Activated naive CD4-positive, alpha-beta T cell treated with anti-CD3 and anti-CD28 coated beads, Interleukin-2, amount 50 U/mL, for 24 hours (primary cell): ENCODE results near the gene FRMPD3.
"Not testable (repeated sequence)": the region's sequence is repeated elsewhere in the genome, so short reads cannot be mapped to it uniquely, and the experiment has no call there.

Experiments
- H3K27ac Mint-ChIP-seq: one replicate; pipeline ENCODE4 v1.8.0; 2021; ENCODE audit warnings: mild to moderate bottlenecking, mixed read lengths
- H3K27me3 Mint-ChIP-seq: one replicate; pipeline ENCODE4 v1.8.0; 2021; ENCODE audit warnings: mixed read lengths
- H3K36me3 Mint-ChIP-seq: one replicate; pipeline ENCODE4 v1.8.0; 2021; ENCODE audit warnings: mixed read lengths
- H3K4me1 Mint-ChIP-seq: one replicate; pipeline ENCODE4 v1.8.0; 2021; ENCODE audit warnings: mixed read lengths
- H3K4me3 Mint-ChIP-seq: one replicate; pipeline ENCODE4 v1.8.0; 2021; ENCODE audit warnings: mild to moderate bottlenecking, mixed read lengths
- H3K9me3 Mint-ChIP-seq: one replicate; pipeline ENCODE4 v1.8.0; 2021; ENCODE audit warnings: mixed read lengths

The FRMPD3 gene

DNA sequence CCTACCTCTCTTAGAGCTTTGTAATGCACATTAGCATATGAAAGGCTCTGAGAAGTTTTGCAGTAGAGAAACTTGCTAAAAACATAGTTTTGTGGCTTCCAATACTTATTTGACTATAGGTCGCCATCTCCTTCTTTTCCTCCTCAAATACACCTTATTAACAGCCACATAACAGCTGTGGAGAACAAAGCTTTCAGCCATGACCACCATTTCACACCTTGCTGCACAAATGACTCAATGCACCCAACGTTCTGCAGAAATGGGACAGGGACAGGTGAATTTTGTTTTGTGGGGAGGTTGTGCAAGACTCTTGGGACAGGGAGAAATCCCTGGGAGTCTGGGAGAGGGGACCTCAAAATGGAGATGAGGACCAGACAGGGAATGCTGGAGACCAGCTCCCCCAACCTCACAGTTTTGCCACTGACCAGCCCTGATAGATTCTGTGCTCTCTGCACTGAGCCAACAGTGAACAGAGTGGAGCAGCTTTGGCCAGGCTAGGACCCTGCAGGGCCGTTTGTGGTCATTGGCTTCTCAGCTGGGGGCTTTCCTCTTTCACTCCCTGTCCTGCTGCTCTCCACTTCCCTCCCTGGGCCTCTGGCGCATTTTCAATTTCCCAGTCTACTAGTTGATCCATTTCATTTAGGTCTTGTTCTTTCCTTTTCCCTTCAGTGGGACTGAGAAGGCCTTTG is 16.6 kb downstream of the FRMPD3 start:
- H3K27ac Mint-ChIP-seq: no peak overlapping the region
- H3K4me3 Mint-ChIP-seq: no peak overlapping the region
- peaks cover 4% of the 10 kb centered on the region for H3K27me3 Mint-ChIP-seq
- H3K4me1 Mint-ChIP-seq: no peaks in the 10 kb centered on the region
- H3K36me3 Mint-ChIP-seq: no peaks in the 10 kb centered on the region
- H3K9me3 Mint-ChIP-seq: no peaks in the 10 kb centered on the region

DNA sequence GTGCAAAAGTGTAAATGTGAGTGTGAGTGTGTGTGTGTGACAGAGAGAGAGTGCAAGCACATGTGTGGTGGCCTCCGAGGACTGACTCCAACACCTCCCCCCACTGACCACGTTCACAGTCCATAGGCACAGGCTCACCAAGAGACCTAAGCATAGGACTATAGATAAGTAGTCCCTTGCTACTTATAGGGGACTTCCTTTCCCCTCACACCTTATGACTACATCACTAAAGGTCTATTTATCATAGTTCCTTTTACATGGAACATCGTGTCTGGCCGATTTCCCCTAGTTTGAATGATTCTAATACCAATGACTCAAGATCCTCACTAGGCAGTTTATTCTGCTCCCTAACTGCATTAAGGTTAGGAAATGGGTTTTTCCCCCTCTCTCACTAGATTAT is 17.8 kb downstream of the FRMPD3 start:
- no peaks in the 10 kb centered on the region for H3K9me3 Mint-ChIP-seq
- no peak overlapping the region for H3K4me3 Mint-ChIP-seq
- no peaks in the 10 kb centered on the region for H3K36me3 Mint-ChIP-seq
- H3K4me1 Mint-ChIP-seq: no peaks in the 10 kb centered on the region
- H3K27me3 Mint-ChIP-seq: peaks cover 1% of the 10 kb centered on the region
- no peak overlapping the region for H3K27ac Mint-ChIP-seq

DNA sequence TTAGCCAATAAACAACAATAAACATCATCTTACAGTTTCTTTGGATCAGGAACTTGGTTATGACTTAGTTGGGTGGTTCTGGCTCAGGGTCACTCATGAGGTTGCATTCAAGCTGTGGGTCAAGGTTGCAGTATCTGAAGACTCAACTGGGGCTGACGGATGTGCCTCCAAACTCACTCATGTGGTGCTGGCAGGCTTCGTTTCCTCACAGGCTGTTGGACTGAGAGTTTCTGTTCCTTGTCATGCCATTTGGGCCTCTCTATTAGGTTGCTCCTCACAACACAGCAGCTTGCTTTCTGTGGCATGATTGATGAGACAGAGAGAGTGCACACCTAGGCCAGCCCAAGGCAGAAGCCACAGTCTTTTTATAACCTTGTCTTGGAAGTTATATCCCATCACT is 20.7 kb downstream of the FRMPD3 start:
- no peaks in the 10 kb centered on the region for H3K36me3 Mint-ChIP-seq
- no peak overlapping the region for H3K27ac Mint-ChIP-seq
- peaks cover 1% of the 10 kb centered on the region for H3K27me3 Mint-ChIP-seq
- H3K4me1 Mint-ChIP-seq: no peaks in the 10 kb centered on the region
- H3K4me3 Mint-ChIP-seq: no peak overlapping the region
- H3K9me3 Mint-ChIP-seq: no peaks in the 10 kb centered on the region

DNA sequence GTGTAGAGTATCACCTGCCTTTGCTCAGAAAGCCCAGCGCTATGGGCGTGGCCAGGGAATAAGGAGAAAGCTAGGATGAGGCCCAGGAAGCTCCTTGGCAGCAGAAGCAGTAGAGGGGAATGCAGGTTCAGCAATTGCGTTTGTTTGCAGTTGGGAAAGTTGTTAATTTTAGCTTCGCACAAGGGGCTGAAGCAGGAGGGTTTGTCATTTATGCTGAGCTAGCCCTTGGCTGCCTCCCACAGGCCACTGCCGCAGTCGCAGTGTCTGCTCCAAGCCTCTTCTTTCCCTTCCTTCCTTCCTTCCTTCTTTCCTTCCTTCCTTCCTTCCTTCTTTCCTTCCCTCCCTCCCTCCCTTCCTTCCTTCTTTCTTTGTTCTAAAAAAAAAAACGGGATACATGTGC is 21.5 kb downstream of the FRMPD3 start:
- Mint-ChIP-seq H3K4me3 (no peak overlapping the region), H3K27me3 (peaks cover 1% of the 10 kb centered on the region), H3K4me1 (no peaks in the 10 kb centered on the region), H3K9me3 (no peaks in the 10 kb centered on the region), H3K27ac (no peak overlapping the region), H3K36me3 (no peaks in the 10 kb centered on the region)

DNA sequence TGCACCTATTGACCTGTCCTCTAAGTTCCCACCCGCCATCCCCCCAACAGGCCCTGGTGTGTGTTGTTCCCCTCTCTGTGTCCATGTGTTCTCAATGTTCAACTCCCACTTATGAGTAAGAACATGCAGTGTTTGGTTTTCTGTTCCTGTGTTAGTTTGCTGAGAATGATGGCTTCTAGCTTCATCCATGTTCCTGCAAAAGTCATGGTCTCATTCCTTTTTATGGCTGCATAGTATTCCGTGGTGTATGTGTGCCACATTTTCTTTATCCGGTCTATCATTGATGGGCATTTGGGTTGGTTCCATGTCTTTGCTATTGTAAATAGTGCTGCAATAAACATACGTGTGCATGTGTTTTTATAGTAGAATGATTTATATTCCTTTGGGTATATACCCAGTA is 22.0 kb downstream of the FRMPD3 start:
- not testable (repeated sequence) for H3K4me1 Mint-ChIP-seq, H3K27ac Mint-ChIP-seq, H3K36me3 Mint-ChIP-seq, H3K9me3 Mint-ChIP-seq, H3K27me3 Mint-ChIP-seq, H3K4me3 Mint-ChIP-seq

DNA sequence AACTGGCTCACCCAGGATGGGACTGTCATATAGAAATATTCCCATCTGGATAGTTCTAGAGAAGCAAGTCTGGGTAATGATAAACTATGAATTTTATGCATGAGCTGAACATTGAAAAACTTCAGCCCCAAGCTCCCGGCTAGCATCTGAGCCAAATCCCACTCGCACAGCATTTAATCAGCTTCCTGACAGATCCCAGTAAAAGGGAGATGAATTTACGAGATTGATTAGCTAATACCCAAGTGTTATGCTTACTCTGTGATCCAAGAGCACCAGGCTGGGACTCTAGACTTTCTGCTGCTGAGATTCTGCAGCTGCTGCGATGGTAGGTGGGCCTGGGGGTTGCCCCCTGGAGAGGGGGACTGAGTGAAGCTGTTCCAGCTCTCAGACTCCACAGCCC is 28.0 kb downstream of the FRMPD3 start:
- Mint-ChIP-seq H3K4me3 (no peak overlapping the region), H3K9me3 (no peaks in the 10 kb centered on the region), H3K27me3 (peaks cover 1% of the 10 kb centered on the region)

DNA sequence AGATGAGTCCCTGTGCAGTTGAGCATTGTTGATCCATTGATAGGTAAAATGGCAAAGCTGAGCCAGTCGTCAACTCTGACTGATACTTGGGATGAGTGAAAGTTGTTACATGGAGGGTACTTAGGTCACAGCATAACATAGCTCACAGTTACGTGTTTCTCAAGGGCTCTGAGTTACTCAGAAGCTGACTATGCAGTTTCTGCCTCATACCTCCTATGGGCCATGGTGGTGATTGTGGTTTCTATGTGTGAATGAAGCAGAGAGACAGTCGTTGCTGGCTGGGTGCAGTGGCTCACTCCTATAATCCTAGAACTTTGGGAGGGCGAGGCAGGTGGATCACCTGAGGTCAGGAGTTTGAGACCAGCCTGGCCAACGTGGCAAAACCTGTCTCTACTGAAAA is 30.8 kb downstream of the FRMPD3 start:
- no peaks in the 10 kb centered on the region for H3K27me3 Mint-ChIP-seq
- H3K9me3 Mint-ChIP-seq: no peaks in the 10 kb centered on the region
- no peaks in the 10 kb centered on the region for H3K36me3 Mint-ChIP-seq
- no peak overlapping the region for H3K27ac Mint-ChIP-seq
- no peak overlapping the region for H3K4me3 Mint-ChIP-seq
- H3K4me1 Mint-ChIP-seq: no peaks in the 10 kb centered on the region

More for the DNA sequence above, 28.0 kb downstream of the FRMPD3 start:
- Mint-ChIP-seq H3K4me1 (no peaks in the 10 kb centered on the region), H3K36me3 (no peaks in the 10 kb centered on the region), H3K27ac (no peak overlapping the region)

DNA sequence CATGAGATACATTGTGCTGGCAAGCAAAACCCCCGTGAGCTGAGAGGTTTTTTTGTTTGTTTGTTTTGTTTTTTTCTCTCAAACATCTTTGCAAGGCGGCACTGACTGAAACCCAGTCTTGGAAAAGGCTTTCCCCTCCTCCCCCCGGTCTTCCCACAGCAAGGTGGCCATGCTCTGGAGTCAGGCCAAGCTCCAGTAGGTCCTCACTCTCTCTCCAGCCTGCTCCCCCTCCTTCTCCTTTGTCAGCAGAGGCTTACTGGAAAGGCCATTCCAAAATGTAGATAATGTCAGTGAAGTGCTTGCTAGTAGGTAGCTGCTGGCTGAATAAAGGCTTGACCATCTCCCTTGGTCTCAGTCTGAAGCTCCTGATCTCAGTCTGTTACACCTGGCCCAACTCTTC is 32.6 kb downstream of the FRMPD3 start:
- no peaks in the 10 kb centered on the region for H3K4me1 Mint-ChIP-seq
- H3K27ac Mint-ChIP-seq: no peak overlapping the region
- H3K9me3 Mint-ChIP-seq: no peaks in the 10 kb centered on the region
- no peaks in the 10 kb centered on the region for H3K27me3 Mint-ChIP-seq
- no peaks in the 10 kb centered on the region for H3K36me3 Mint-ChIP-seq
- no peak overlapping the region for H3K4me3 Mint-ChIP-seq

DNA sequence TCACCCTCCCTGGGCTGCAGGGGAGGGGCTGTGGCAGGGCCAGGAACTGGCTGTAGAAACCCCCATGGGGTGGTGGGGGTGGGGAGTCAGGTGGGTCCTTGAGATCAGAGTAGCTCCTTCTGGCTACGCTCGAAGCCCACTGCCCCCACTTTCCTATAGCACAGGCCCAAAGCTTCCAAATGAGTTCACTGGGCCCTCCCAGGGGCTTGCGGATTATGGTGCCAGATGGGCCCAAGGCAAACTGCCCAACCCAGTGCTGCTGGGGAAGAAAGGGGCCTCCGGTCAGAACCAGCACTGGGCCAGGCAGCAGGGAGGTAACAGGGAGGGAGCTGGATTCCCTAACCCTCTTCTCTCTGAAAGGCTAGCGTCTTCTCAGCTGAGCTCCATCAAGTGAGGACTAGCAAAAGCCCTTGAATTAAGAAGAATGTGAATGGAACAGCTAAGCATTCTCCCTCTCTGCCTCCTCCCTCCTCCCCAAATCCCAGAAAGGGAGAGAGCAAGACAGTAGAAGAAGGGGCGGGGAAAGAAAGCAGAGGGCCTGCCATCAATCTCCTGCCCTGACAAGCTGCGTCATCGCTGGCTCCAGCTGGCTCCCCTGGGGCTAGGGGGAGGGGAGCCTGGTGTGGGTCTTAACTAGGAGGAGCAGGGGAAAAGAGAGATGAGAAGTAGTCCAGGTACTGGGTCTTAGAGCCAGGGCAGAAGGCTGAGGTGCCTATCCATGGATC is 34.7 kb downstream of the FRMPD3 start:
- H3K4me3 Mint-ChIP-seq: no peak overlapping the region
- H3K9me3 Mint-ChIP-seq: no peaks in the 10 kb centered on the region
- H3K36me3 Mint-ChIP-seq: no peaks in the 10 kb centered on the region
- no peaks in the 10 kb centered on the region for H3K4me1 Mint-ChIP-seq
- no peaks in the 10 kb centered on the region for H3K27me3 Mint-ChIP-seq
- no peak overlapping the region for H3K27ac Mint-ChIP-seq

DNA sequence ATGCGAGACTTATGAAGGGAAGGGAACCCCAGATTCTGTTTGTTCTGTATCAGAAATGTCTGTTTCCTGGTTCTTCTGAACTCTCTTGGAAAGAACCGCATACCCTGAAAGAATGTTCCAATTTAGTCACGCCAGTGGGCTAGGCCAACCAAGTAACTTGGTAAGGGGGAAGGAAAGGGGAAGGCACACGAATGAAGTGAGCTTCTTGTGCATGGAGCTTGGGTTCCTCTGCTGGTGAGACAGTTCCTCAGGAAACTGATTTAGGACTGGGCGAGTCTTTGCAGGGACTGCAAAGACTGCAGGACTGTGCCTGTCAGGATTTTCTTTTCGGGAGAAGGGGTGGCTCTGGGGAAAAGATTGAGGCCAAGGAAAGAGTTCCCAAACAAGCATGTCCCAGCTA is 35.6 kb downstream of the FRMPD3 start:
- Mint-ChIP-seq H3K4me3 (no peak overlapping the region), H3K27ac (no peak overlapping the region), H3K4me1 (no peaks in the 10 kb centered on the region), H3K36me3 (no peaks in the 10 kb centered on the region), H3K27me3 (no peaks in the 10 kb centered on the region), H3K9me3 (no peaks in the 10 kb centered on the region)

DNA sequence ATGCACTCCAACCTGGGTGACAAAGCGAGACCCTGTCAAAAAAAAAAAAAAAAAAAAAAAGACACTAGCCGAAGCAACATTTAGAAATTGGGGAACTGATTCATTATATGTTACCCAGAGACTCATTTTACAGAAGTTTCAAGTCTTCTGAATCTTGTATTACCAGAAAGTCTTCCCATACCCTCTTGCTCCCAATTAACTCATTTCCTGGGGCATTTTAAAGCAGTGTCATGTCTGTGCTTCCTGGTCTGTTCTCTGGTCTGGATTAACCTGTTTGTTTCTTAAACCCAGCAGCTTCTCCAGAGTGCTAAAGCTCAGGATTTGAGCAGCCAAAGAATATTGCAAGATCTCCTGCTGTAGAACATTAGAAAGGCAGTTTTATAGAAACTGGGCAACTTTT is 43.7 kb downstream of the FRMPD3 start:
- no peaks in the 10 kb centered on the region for H3K36me3 Mint-ChIP-seq
- no peaks in the 10 kb centered on the region for H3K4me1 Mint-ChIP-seq
- H3K27me3 Mint-ChIP-seq: peaks cover 2% of the 10 kb centered on the region
- H3K9me3 Mint-ChIP-seq: no peaks in the 10 kb centered on the region
- H3K4me3 Mint-ChIP-seq: no peak overlapping the region
- no peak overlapping the region for H3K27ac Mint-ChIP-seq

DNA sequence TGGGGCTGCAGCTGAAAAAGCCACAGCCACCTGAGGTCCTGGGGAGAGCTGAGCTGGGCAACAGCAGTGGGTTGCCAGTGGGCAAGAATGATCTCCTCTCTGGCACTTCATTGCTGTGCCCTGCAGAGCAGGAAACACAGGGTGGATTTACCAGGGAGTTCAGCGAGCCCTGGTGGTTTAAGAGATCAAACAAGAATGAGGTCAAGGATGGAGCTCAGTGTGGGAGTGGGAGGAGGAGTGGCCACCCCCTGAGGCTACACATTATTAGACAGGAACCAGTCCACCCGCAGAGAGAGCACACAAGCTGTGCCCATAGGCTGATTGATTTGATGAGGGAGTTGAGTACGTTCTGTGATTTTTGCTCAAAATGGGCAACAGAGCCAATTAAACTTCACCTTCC is 47.3 kb downstream of the FRMPD3 start:
- Mint-ChIP-seq H3K9me3 (no peaks in the 10 kb centered on the region), H3K4me3 (no peak overlapping the region), H3K27ac (no peak overlapping the region), H3K4me1 (no peaks in the 10 kb centered on the region), H3K36me3 (no peaks in the 10 kb centered on the region), H3K27me3 (no peaks in the 10 kb centered on the region)
